GM12801 (cell line): ENCODE measurements around the gene NCKAP5.

ENCODE experiments used
- CTCF ChIP-seq: IDR thresholded peaks from one replicate; pipeline ENCODE4 v1.5.1; 2011; ENCODE audit warnings: control low read depth; ENCODE audit not compliant: insufficient read length; ENCODE audit errors: extremely low read depth

Gene NCKAP5

GRCh38 chr2:133426791-133427190, 141.5 kb downstream of the NCKAP5 start:
- TF ChIP-seq CTCF = no peak

DNA sequence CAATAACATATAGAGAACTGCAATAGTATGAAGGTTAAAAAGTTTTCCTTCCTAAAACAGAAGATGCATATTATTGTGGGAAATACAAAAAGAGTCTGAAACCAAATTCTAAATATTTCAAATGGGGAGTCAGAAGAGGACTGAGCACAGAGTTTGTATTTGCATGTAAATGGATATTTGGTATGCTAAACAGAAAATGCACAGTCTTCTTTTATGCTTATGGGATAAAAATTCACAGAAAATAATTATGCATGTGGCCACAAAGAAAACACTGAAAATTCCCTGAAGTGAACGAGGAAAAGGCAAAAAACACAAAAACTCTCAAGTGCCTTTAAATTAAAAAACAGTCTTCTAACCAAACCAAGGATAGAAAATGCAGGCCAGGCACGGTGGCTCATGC, 142.7 kb downstream of the NCKAP5 start:
- TF ChIP-seq CTCF = no peak

- no peak for TF ChIP-seq CTCF
These were observed 143.4 kb downstream of the NCKAP5 start for GRCh38 chr2:133424876-133425275.

GRCh38 chr2:133422931-133423351, 145.3 kb downstream of the NCKAP5 start:
- TF ChIP-seq CTCF = no peak

GRCh38 chr2:133421516-133422324, 146.5 kb downstream of the NCKAP5 start:
- TF ChIP-seq CTCF = no peak

DNA sequence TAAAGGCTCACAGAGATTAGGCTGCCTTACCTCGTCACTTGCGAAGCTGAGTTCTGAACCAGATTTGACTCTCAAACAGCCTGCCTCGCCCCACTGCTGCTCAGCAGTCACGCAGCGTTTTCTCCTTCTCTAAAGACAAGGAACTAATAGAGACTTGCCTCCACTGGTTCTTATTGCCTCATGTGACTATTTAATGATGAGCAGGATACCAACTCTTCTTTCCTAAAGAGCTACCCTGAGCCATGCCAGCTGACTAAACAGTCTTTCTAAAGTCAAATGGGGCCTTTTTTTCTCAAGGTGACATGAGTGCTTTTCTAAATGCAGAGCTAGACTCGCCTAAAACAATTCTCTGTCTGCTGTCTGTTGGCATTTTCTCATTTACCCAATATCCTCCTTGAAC, 147.5 kb downstream of the NCKAP5 start:
- no peak for TF ChIP-seq CTCF

GRCh38 chr2:133418671-133419070, 149.6 kb downstream of the NCKAP5 start:
- TF ChIP-seq CTCF = no peak
